ENCODE results near the gene SWI5.

GRCh38 chr9:128317629-128318028 is 41.6 kb downstream of the SWI5 start:
- no peak for TF ChIP-seq PATZ1 (CRISPR knock-in tag; IDR thresholded peaks at IDR 0.05; ENCODE audit: borderline replicate concordance)
- no peak for TF ChIP-seq SNAI2 (CRISPR knock-in tag; IDR thresholded peaks at IDR 0.05)
- no peak for TF ChIP-seq POU6F1 (CRISPR knock-in tag; IDR thresholded peaks at IDR 0.05; ENCODE audit: borderline replicate concordance, low read depth)
- TF ChIP-seq ISL1 (CRISPR knock-in tag; IDR thresholded peaks at IDR 0.05) = no peak
- no peak for TF ChIP-seq ZC3H10 (CRISPR knock-in tag; IDR thresholded peaks at IDR 0.05)
- no peak for TF ChIP-seq ARNTL (CRISPR knock-in tag; IDR thresholded peaks at IDR 0.05; ENCODE audit: borderline replicate concordance, low read depth)
- TF ChIP-seq RARB (CRISPR knock-in tag; IDR thresholded peaks at IDR 0.05) = no peak
- no peak for TF ChIP-seq OSR1 (CRISPR knock-in tag; IDR thresholded peaks at IDR 0.05)
- no peak for TF ChIP-seq BACH2 (CRISPR knock-in tag; IDR thresholded peaks at IDR 0.05; ENCODE audit: borderline replicate concordance)
- TF ChIP-seq ZFP30 (CRISPR knock-in tag; IDR thresholded peaks at IDR 0.05) = no peak
- no peak for TF ChIP-seq ZNF70 (CRISPR knock-in tag; IDR thresholded peaks at IDR 0.05)
- TF ChIP-seq GLIS3 (CRISPR knock-in tag; IDR thresholded peaks at IDR 0.05) = no peak
- no peak for TF ChIP-seq TSHZ2 (CRISPR knock-in tag; IDR thresholded peaks at IDR 0.05)
- TF ChIP-seq PPARA (CRISPR knock-in tag; IDR thresholded peaks at IDR 0.05; ENCODE audit: borderline replicate concordance) = no peak

Measured in SK-N-SH treated with all-trans-retinoic acid at 6 μM for 48 hours (cell line).